SH-SY5Y (cell line): ENCODE measurements around the gene RAB5B.

ENCODE experiments used
- GATA2 ChIP-seq: IDR thresholded peaks from 2 replicates; pipeline ENCODE4 v1.6.1; 2011; ENCODE audit warnings: mild to moderate bottlenecking, low read depth, low read length
- GATA3 ChIP-seq: IDR thresholded peaks from 2 replicates; pipeline ENCODE4 v1.6.1; 2011; ENCODE audit warnings: low read depth, mild to moderate bottlenecking, low read length, moderate library complexity

RAB5B gene

GRCh38 chr12:56041552-56042429 is 67.9 kb downstream of the RAB5B start, which contains the start of gene RPS26:
Gene RPS26, plus strand, starts transcription at chr12:56041918. Its CDS starts 249 bp downstream, at chr12:56042167.
- TF ChIP-seq GATA2 (no peak), GATA3 (no peak)

DNA sequence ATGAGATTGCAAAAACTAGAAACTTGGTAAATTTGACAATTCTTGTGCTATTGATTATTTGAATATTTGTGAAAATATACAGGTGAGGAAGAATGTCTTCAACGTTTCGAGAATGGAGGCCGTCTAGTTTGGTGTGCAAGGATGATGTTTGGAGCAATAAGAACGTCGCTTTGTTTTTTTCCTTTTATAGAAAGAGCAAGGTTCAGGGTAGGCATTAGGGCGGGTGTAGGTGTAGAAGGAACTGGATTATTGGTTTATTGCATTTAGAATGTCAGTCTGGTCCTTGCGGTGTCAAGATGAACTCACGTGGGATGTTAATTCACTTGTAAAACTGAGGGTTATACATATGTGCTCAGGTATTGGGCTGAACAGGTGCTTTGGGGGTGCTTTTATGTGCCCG is 69.0 kb downstream of the RAB5B start:
- TF ChIP-seq GATA2 (no peak), GATA3 (no peak)
